Stomach (tissue), 9 donors: ENCODE measurements around the gene CSF2. TPM values are rescaled to one million over a fixed set of nuclear protein-coding genes. Genes with fewer than 3 reads are reported as not detected.
"Not testable (repeated sequence)": the region's sequence is repeated elsewhere in the genome, so short reads cannot be mapped to it uniquely, and the experiment has no call there.

ENCODE experiments used
- DNase-seq, 2 donors: peaks; one replicate each; pipeline versions ENCODE4 v3.0.0 to v3.0.0-alpha.2; 2013 to 2019
- H3K27ac ChIP-seq, 5 donors: fragments of 200-600 bp in 4 of 5; sonication (generic) in 4 of 5; one replicate each; pipeline ENCODE4 v1.5.1; 2013 to 2019; ENCODE audit warnings: mild to moderate bottlenecking in 1 of 5, moderate library complexity in 1 of 5
- H3K27me3 ChIP-seq, 3 donors: fragments of 200-600 bp; sonication (generic); one replicate each; pipeline ENCODE4 v1.5.1; 2017 to 2019; ENCODE audit warnings: mixed run types in 1 of 3
- H3K36me3 ChIP-seq, 4 donors: fragments of 200-600 bp; sonication (generic); 1 replicate in 3 of 4; 2 replicates in 1 of 4; pipeline ENCODE4 v1.5.1; 2016 to 2019
- H3K4me1 ChIP-seq, 4 donors: fragments of 200-600 bp; sonication (generic); one replicate each; pipeline ENCODE4 v1.5.1; 2016 to 2019
- H3K4me3 ChIP-seq, 4 donors: fragments of 200-600 bp; sonication (generic) in 3 of 4; one replicate each; pipeline ENCODE4 v1.5.1; 2016 to 2019; ENCODE audit warnings: mild to moderate bottlenecking in 1 of 4
- H3K9me3 ChIP-seq, 4 donors: fragments of 200-600 bp; sonication (generic); one replicate each; pipeline ENCODE4 v1.5.1; 2016 to 2019
- EP300 ChIP-seq: sonication (generic); formaldehyde crosslinking; IDR thresholded peaks from one replicate; pipeline ENCODE4 v1.6.1; 2017; ENCODE audit warnings: antibody characterized with exemption
- POLR2A ChIP-seq, 4 donors: fragments of 450-650 bp; IDR thresholded peaks; one replicate each; pipeline ENCODE4 v1.6.1; 2016; ENCODE audit warnings: antibody characterized with exemption in 4 of 4, control low read depth in 2 of 4, mild to moderate bottlenecking in 1 of 4, moderate library complexity in 1 of 4
- POLR2AphosphoS5 ChIP-seq, 3 donors: sonication (generic); formaldehyde crosslinking; IDR thresholded peaks; one replicate each; pipeline ENCODE4 v1.6.1; 2016; ENCODE audit warnings: antibody characterized with exemption in 3 of 3
- WGBS, 5 donors: extraction: QIAGEN DNeasy Blood & Tissue Kit in 3 of 5; methylation state at CpG; one replicate each; pipeline versions ENCODE4 v1.1.5 to v1.1.7; 2013 to 2018; 5-methylcytosine and 5-hydroxymethylcytosine counted together
- intact Hi-C: fragments of 100-400 bp; cut with DNase I; formaldehyde crosslinking; loops from one replicate; pipeline ENCODE4 v1.15.1; 2023; ENCODE audit warnings: low total_unique reads
- polyA plus RNA-seq, 3 donors: library from polyadenylated mRNA; stranded (reverse); fragments of 200-250 nt; gene quantifications; one replicate each; pipeline ENCODE4 v1.2.3, GENCODE V29; 2013
- total RNA-seq, 5 donors: library from RNA; depleted of rRNA; stranded (reverse); fragments of >200 nt; gene quantifications; one replicate each; pipeline versions ENCODE4 v1.1.0 to v1.2.3, GENCODE V29; 2014 to 2016
- TF ChIP-seq, protein P1 (sequence below), 7 experiments: fragments of 450-650 bp in 4 of 7; fragments of 200-600 bp in 3 of 7; sonication (generic) in 3 of 7; IDR thresholded peaks; one replicate each; pipeline ENCODE4 v1.5.1; 2016 to 2019; ENCODE audit warnings: antibody characterized with exemption in 7 of 7, control low read depth in 2 of 7, mild to moderate bottlenecking in 1 of 7
- donor health status: healthy with polysubstance abuse.
- donor health status: Bipolar disorder and iron deficiency.
- donor health status: healthy.

CSF2 gene
- total and polyA plus RNA-seq, 8 donors = not detected

- no peak overlapping the region for H3K4me3 ChIP-seq
- no peaks in the 10 kb centered on the region for H3K36me3 ChIP-seq
- peak; percentile 46 to 74 for DNase-seq
- peaks cover 10 to 16% (median 13%) of the 10 kb centered on the region in 4 donors for H3K4me1 ChIP-seq
- no peaks in the 10 kb centered on the region for H3K27me3 ChIP-seq
- TF ChIP-seq POLR2A (IDR thresholded peaks at IDR 0.05) = no peak
- no peak for TF ChIP-seq POLR2AphosphoS5 (IDR thresholded peaks at IDR 0.05)
- H3K27ac ChIP-seq = peak overlapping the region; percentile 16 to 74 (median 65)
- H3K9me3 ChIP-seq = no peaks in the 10 kb centered on the region
- intact Hi-C loops = no loop called here
Measured at GRCh38 chr5:132103332-132103951, 29.9 kb downstream of the CSF2 start.

DNA sequence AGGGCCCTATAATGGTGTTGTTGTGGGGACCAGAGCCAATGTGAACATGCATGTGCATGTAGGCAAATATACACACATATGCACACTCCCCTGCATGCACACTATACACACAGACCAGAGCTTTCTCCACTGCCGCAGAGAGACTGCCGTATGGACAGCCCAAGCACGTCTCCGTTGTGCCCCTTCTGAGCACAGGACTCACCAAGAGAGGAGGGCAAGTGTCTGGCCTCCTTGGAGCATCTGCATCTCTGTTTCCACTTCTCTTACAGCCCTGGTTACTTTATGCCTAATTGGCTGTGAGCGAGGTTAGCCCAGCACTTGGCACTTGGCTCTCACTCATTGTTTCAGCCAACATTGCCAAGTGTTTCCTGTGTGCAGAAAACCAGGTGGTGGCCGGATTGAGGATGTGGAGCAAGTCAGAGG lies 30.4 kb downstream of the CSF2 start:
- DNase-seq = no peak
- TF ChIP-seq, protein P1, sequence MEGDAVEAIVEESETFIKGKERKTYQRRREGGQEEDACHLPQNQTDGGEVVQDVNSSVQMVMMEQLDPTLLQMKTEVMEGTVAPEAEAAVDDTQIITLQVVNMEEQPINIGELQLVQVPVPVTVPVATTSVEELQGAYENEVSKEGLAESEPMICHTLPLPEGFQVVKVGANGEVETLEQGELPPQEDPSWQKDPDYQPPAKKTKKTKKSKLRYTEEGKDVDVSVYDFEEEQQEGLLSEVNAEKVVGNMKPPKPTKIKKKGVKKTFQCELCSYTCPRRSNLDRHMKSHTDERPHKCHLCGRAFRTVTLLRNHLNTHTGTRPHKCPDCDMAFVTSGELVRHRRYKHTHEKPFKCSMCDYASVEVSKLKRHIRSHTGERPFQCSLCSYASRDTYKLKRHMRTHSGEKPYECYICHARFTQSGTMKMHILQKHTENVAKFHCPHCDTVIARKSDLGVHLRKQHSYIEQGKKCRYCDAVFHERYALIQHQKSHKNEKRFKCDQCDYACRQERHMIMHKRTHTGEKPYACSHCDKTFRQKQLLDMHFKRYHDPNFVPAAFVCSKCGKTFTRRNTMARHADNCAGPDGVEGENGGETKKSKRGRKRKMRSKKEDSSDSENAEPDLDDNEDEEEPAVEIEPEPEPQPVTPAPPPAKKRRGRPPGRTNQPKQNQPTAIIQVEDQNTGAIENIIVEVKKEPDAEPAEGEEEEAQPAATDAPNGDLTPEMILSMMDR (IDR thresholded peaks at IDR 0.05) = no peak
- TF ChIP-seq EP300 (no peak), POLR2AphosphoS5 (IDR thresholded peaks at IDR 0.05) (no peak), POLR2A (IDR thresholded peaks at IDR 0.05) (no peak)
- no peaks in the 10 kb centered on the region for H3K36me3 ChIP-seq
- 75 to 89% (median 77%) methylated on average over 5 to 6 of the region's 6 CpGs for WGBS, 5 donors
- H3K4me3 ChIP-seq = no peak overlapping the region
- no peaks in the 10 kb centered on the region for H3K9me3 ChIP-seq
- intact Hi-C loops = no loop called here
- H3K4me1 ChIP-seq = peaks cover 10 to 16% (median 13%) of the 10 kb centered on the region in 4 donors
- no peaks in the 10 kb centered on the region for H3K27me3 ChIP-seq
- H3K27ac ChIP-seq = peak overlapping the region in 3 of 5 donors; percentile 49 to 69 (median 65)

DNA sequence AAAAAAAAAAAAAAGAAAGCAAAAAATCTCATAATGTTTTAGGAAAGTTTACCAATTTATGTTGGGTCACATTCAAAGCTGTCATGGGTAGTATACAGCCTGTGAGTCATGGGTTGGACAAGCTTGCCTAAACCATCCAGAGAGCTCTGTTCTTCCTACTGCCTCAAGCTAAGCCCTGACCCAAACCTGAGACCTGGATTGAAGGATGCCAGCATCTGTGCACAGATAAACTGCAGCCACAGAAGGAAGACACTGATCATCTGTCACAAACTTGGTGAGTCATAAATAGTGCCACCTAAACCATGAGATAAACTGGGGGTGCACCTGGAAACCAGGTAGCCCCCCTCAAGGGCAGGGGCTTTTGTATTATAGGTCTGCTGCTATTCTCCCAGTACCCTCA lies 31.0 kb downstream of the CSF2 start:
- Histone ChIP-seq H3K27me3 (no peaks in the 10 kb centered on the region), H3K27ac (no peak overlapping the region), H3K4me1 (peaks cover 10 to 16% (median 13%) of the 10 kb centered on the region in 4 donors), H3K4me3 (no peak overlapping the region), H3K9me3 (no peaks in the 10 kb centered on the region), H3K36me3 (no peaks in the 10 kb centered on the region)
- intact Hi-C loops = no loop called here
- DNase-seq = no peak
- TF ChIP-seq POLR2A (IDR thresholded peaks at IDR 0.05) (no peak), EP300 (no peak), POLR2AphosphoS5 (IDR thresholded peaks at IDR 0.05) (no peak)
- TF ChIP-seq, protein P1 (IDR thresholded peaks at IDR 0.05) = no peak

GRCh38 chr5:132105688-132106087 lies 32.1 kb downstream of the CSF2 start:
- 51 to 78% (median 66%) methylated on average over 3 of the region's 3 CpGs for WGBS, 5 donors
- H3K4me3 ChIP-seq = no peak overlapping the region

DNA sequence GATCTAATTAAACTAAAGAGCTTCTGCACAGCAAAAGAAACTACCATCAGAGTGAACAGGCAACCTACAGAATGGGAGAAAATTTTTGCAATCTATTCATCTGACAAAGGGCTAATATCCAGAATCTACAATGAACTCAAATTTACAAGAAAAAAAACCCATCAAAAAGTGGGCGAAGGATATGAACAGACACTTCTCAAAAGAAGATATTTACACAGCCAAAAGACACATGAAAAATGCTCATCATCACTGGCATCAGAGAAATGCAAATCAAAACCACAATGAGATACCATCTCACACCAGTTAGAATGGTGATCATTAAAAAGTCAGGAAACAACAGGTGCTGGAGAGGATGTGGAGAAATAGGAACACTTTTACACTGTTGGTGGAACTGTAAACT lies 34.9 kb downstream of the CSF2 start:
- 93 to 100% (median 94%) methylated on average over 1 of the region's 1 CpG for WGBS, 5 donors
- intact Hi-C loops, H3K36me3 ChIP-seq, H3K27ac ChIP-seq, H3K4me1 ChIP-seq, H3K4me3 ChIP-seq, DNase-seq, H3K9me3 ChIP-seq, H3K27me3 ChIP-seq: not testable (repeated sequence)

More at GRCh38 chr5:132105688-132106087, 32.1 kb downstream of the CSF2 start:
- Histone ChIP-seq H3K4me1 (peaks cover 10 to 16% (median 13%) of the 10 kb centered on the region in 4 donors), H3K36me3 (no peaks in the 10 kb centered on the region), H3K9me3 (no peaks in the 10 kb centered on the region), H3K27ac (no peak overlapping the region), H3K27me3 (no peaks in the 10 kb centered on the region)
- no peak for TF ChIP-seq EP300
- no peak for TF ChIP-seq POLR2A (IDR thresholded peaks at IDR 0.05)
- TF ChIP-seq POLR2AphosphoS5 (IDR thresholded peaks at IDR 0.05) = no peak
- TF ChIP-seq, protein P1 (IDR thresholded peaks at IDR 0.05) = no peak
- intact Hi-C loops = no loop called here
- peak in 1 of 2 donors; percentile 13 for DNase-seq

GRCh38 chr5:132108957-132109356 lies 35.4 kb downstream of the CSF2 start:
- H3K4me1 ChIP-seq, H3K4me3 ChIP-seq, H3K36me3 ChIP-seq, H3K27me3 ChIP-seq, DNase-seq, H3K9me3 ChIP-seq, H3K27ac ChIP-seq, intact Hi-C loops: not testable (repeated sequence)
- WGBS, 5 donors = 87 to 97% (median 92%) methylated on average over 2 to 4 of the region's 4 CpGs
